PC-9 (cell line): ENCODE data around the gene AKIP1. TPM values are rescaled to one million over a fixed set of nuclear protein-coding genes. Genes with fewer than 3 reads are reported as not detected.
A peak's percentile ranks its signal among the peaks of the same experiment; 100 is the strongest.

Source experiments
- BruUV-seq: library from RNA; stranded (reverse); fragments of 400-500 nt; replicated peaks from 2 replicates; lab custom pipeline; 2021; lab: Mats Ljungman, UMichigan
- CTCF ChIA-PET: fragments of 300-600 bp; sonication (Branson Sonifier 250); formaldehyde crosslinking; loops from one replicate; lab custom pipeline; 2022; ENCODE audit warnings: antibody characterized with exemption; lab: Charles Lee
- POLR2A ChIA-PET: fragments of 300-600 bp; sonication (Branson Sonifier 250); formaldehyde crosslinking; loops from one replicate; lab custom pipeline; 2022; ENCODE audit warnings: antibody characterized with exemption; ENCODE audit not compliant: unreplicated experiment; lab: Charles Lee
- DNase-seq, 2 experiments: peaks; one replicate each; pipeline versions ENCODE4 v3.0.0 to v3.0.0-alpha.2; 2015 to 2022; ENCODE audit warnings: mixed read lengths in 1 of 2
- H2AFZ ChIP-seq: fragments of 200-600 bp; sonication (generic); 2 replicates; pipeline ENCODE4 v1.8.1; 2017; ENCODE audit warnings: antibody characterized with exemption
- H3F3A ChIP-seq: fragments of 200-600 bp; sonication (generic); 2 replicates; pipeline ENCODE4 v1.8.1; 2017; ENCODE audit warnings: antibody characterized with exemption, mild to moderate bottlenecking, low read depth; ENCODE audit not compliant: insufficient read depth
- H3K27ac ChIP-seq: fragments of 200-600 bp; sonication (generic); 2 replicates; pipeline ENCODE4 v1.6.1; 2016; ENCODE audit warnings: mixed run types
- H3K27me3 ChIP-seq: fragments of 200-600 bp; sonication (generic); 2 replicates; pipeline ENCODE4 v1.6.1; 2016; ENCODE audit warnings: low read depth, mixed run types; ENCODE audit not compliant: insufficient read depth
- H3K36me3 ChIP-seq: fragments of 200-600 bp; sonication (generic); 2 replicates; pipeline ENCODE4 v1.6.1; 2016; ENCODE audit warnings: low read depth, mixed run types
- H3K4me1 ChIP-seq: fragments of 200-600 bp; sonication (generic); replicated peaks from 2 replicates; pipeline ENCODE4 v1.6.1; 2016; ENCODE audit warnings: mixed run types; ENCODE audit not compliant: insufficient read depth
- H3K4me2 ChIP-seq: fragments of 200-600 bp; sonication (generic); 2 replicates; pipeline ENCODE4 v1.6.1; 2017; ENCODE audit warnings: mixed run types
- H3K4me3 ChIP-seq: fragments of 200-600 bp; sonication (generic); 2 replicates; pipeline ENCODE4 v1.6.1; 2016; ENCODE audit warnings: mixed run types
- H3K79me2 ChIP-seq: fragments of 200-600 bp; sonication (generic); 2 replicates; pipeline ENCODE4 v1.6.1; 2017; ENCODE audit warnings: low read depth, mixed run types
- H3K9me2 ChIP-seq: fragments of 200-600 bp; sonication (generic); 2 replicates; pipeline ENCODE4 v1.8.1; 2017; ENCODE audit warnings: mild to moderate bottlenecking; ENCODE audit not compliant: insufficient read depth
- H3K9me3 ChIP-seq: fragments of 200-600 bp; sonication (generic); 2 replicates; pipeline ENCODE4 v1.8.1; 2016; ENCODE audit warnings: low read depth; ENCODE audit not compliant: insufficient read depth
- H4K20me1 ChIP-seq: fragments of 200-600 bp; sonication (generic); 2 replicates; pipeline ENCODE4 v1.8.1; 2017; ENCODE audit not compliant: insufficient read depth
- EZH2 ChIP-seq: fragments of 200-600 bp; sonication (generic); IDR thresholded peaks from 2 replicates; pipeline ENCODE4 v1.8.0; 2017; ENCODE audit warnings: antibody characterized with exemption, low read depth
- intact Hi-C: fragments of 100-400 bp; cut with micrococcal nuclease; formaldehyde crosslinking; loops from one replicate; pipeline ENCODE4 v1.10.0; 2022; ENCODE audit not compliant: unreplicated experiment
- total RNA-seq: library from RNA; stranded (reverse); gene quantifications from 2 replicates; pipeline ENCODE4 v1.2.3, GENCODE V29; 2021
- TF ChIP-seq, protein P1 (sequence below): fragments of 200-600 bp; sonication (generic); conservative IDR thresholded peaks from 2 replicates; pipeline ENCODE4 v1.6.1; 2017; ENCODE audit warnings: mixed run types, antibody characterized with exemption, mild to moderate bottlenecking, moderate library complexity

Gene AKIP1
- total RNA-seq, 1 experiment from 2014 or later = 17.7 TPM

DNA sequence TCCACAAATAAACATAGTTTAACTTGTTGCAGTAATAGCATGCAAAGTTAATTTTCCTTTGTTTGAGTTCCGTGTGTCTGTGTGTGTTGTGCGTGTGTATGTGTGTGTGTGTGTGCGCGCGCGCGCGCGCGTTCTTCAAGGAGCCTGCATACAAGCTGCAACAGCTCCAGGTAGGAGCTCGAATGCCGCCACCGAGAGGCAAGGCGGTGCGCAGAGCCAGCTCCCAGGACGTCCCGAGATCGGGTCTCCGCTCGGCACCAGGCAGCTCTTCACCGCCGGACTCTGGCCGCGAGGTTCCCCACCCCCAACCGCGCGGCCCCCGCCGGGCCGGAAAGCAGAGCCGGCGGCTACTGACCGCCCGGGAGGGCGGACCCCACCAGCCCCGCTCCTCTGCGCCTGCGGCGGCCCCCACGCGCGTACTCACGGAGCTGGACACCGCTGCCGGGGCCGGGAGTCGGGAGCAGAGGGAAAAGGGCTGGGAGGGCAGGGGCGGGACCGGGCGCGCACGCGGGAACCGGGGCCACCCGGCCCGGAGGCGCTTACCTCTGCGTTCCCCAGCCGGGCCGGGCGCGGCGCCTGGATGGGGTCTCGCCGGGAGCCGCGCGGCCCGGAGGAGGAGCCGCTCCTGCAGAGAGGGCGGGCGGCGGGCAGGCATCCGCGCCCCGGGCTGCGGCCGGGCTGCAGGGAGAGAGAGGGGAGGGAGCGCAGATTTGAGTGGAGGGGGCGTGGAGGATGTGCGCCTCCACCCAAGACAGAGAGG lies 40.4 kb upstream of the AKIP1 start:
- peaks cover 6% of the 10 kb centered on the region; the same call in 1 of the 2 replicates for H3K79me2 ChIP-seq
- BruUV-seq = TSS peak; percentile 40
- DNase-seq = peak; percentile 41 to 53

DNA sequence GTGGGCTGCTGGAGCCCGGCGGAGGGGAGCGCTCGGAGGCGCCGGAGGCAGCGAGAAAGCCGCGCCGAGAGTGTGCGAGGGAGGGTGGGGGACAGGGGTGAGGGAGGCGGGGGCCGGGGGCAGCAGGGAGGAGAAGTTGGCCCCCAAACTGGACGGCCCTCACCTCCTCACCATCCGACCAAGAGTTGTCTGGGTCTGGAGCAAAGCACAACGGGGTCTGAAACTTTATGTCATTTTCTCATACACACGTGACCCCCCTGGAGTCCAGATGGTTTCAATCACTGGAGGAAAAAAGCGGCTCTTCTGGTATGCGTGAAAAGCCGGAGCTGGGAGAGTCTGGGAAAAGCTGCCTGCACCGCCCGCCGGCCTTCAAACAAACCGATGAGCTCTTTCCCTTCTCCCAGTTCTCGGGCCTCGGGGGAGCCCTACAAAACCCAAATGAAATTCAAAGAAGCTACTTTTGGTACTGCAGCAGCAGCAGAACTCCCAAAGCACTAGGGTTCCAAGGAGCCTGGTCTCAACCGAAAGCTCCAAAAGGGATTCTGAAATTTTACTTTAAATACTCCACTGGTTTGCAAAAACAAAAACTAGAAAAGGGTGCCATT lies 39.7 kb upstream of the AKIP1 start:
- Histone ChIP-seq H3K36me3 (no peaks in the 10 kb centered on the region), H3K9me3 (no peaks in the 10 kb centered on the region), H3F3A (peaks cover 21% of the 10 kb centered on the region; the same call in 1 of the 2 replicates), H3K4me3 (peak overlapping the region; percentile 60), H3K4me2 (peak overlapping the region; percentile 91), H3K27ac (no peak overlapping the region), H4K20me1 (no peaks in the 10 kb centered on the region), H3K9me2 (no peaks in the 10 kb centered on the region), H2AFZ (peak overlapping the region; percentile 72), H3K79me2 (0 out of 2 replicates have a peak, but pooled peaks cover 4% of the 10 kb centered on the region), H3K27me3 (no peaks in the 10 kb centered on the region), H3K4me1 (peaks cover 44% of the 10 kb centered on the region)
- no TSS peak for BruUV-seq
- TF ChIP-seq, protein P1, sequence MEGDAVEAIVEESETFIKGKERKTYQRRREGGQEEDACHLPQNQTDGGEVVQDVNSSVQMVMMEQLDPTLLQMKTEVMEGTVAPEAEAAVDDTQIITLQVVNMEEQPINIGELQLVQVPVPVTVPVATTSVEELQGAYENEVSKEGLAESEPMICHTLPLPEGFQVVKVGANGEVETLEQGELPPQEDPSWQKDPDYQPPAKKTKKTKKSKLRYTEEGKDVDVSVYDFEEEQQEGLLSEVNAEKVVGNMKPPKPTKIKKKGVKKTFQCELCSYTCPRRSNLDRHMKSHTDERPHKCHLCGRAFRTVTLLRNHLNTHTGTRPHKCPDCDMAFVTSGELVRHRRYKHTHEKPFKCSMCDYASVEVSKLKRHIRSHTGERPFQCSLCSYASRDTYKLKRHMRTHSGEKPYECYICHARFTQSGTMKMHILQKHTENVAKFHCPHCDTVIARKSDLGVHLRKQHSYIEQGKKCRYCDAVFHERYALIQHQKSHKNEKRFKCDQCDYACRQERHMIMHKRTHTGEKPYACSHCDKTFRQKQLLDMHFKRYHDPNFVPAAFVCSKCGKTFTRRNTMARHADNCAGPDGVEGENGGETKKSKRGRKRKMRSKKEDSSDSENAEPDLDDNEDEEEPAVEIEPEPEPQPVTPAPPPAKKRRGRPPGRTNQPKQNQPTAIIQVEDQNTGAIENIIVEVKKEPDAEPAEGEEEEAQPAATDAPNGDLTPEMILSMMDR = no peak
- TF ChIP-seq EZH2 = no peak
- intact Hi-C loops = loop anchor here (1.0 to 5.0 kb wide), 3 partner anchors 36 to 182 kb away; no protein-coding TSS in a partner anchor
- POLR2A ChIA-PET = interaction anchor here (0.6 to 0.7 kb wide), 2 partner anchors 154 to 189 kb away, joined by 4 to 6 read pairs; partner anchors contain the start of genes RPL27A and TRIM66
- CTCF ChIA-PET = interaction anchor here (0.6 kb wide), 1 partner anchor 40 kb away, joined by 3 read pairs; the partner anchor contains the start of gene AKIP1
- peak; percentile 20 to 36 for DNase-seq

More for the DNA sequence above, 40.4 kb upstream of the AKIP1 start:
- peak overlapping the region; percentile 60 for H3K4me3 ChIP-seq
- H3K4me1 ChIP-seq = peaks cover 45% of the 10 kb centered on the region
- peak overlapping the region; percentile 91 for H3K4me2 ChIP-seq
- ChIA-PET CTCF (interaction anchor here (0.6 kb wide), 3 partner anchors 34 to 58 kb away, joined by 3 to 8 read pairs (median 6); partner anchors contain the start of gene AKIP1), POLR2A (interaction anchor here (0.5 to 0.7 kb wide), 3 partner anchors 34 to 1252 kb away, joined by 3 to 21 read pairs (median 4); no protein-coding TSS in a partner anchor)
- peaks cover 21% of the 10 kb centered on the region; the same call in 1 of the 2 replicates for H3F3A ChIP-seq
- no peaks in the 10 kb centered on the region for H3K9me2 ChIP-seq
- intact Hi-C loops = loop anchor here (1.0 to 5.0 kb wide), 3 partner anchors 37 to 182 kb away; no protein-coding TSS in a partner anchor
- H2AFZ ChIP-seq = peak overlapping the region; percentile 72
- H4K20me1 ChIP-seq = no peaks in the 10 kb centered on the region
- no peaks in the 10 kb centered on the region for H3K36me3 ChIP-seq
- H3K27me3 ChIP-seq = no peaks in the 10 kb centered on the region
- TF ChIP-seq EZH2 = no peak
- TF ChIP-seq, protein P1 = no peak
- no peak overlapping the region for H3K27ac ChIP-seq
- H3K9me3 ChIP-seq = no peaks in the 10 kb centered on the region

DNA sequence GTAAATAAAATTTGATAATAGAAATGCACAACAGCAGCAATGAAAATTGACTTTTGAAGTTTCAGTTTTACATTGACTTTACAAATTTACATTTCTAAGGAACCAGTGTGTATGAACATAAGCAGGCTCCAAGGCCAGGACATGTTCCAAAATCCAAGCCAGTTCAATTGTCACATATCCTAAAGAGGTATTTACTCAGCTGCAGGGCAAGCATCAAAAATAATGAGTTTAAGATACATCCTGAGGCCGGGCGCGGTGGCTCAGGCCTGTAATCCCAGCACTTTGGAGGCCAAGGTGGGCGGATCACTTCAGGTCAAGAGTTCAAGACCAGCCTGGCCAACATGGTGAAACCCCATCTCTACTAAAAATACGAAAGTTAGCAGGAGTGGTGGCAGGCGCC lies 39.0 kb upstream of the AKIP1 start:
- TF ChIP-seq, protein P1 = no peak
- no peak for TF ChIP-seq EZH2
- Histone ChIP-seq H4K20me1 (no peaks in the 10 kb centered on the region), H3K4me3 (no peak overlapping the region; the same call in 1 of the 2 replicates), H3K36me3 (no peaks in the 10 kb centered on the region), H3K27me3 (no peaks in the 10 kb centered on the region), H3K9me2 (no peaks in the 10 kb centered on the region), H3K4me2 (peak overlapping the region; percentile 91), H3K9me3 (no peaks in the 10 kb centered on the region), H3F3A (peaks cover 21% of the 10 kb centered on the region; the same call in 1 of the 2 replicates), H3K4me1 (peaks cover 37% of the 10 kb centered on the region), H2AFZ (no peak overlapping the region), H3K27ac (no peak overlapping the region), H3K79me2 (no peaks in the 10 kb centered on the region)
- no TSS peak for BruUV-seq
- intact Hi-C loops = loop anchor here (1.0 to 5.0 kb wide), 3 partner anchors 35 to 183 kb away; no protein-coding TSS in a partner anchor
- CTCF ChIA-PET = no interaction called here
- no peak for DNase-seq
- POLR2A ChIA-PET = interaction anchor here (0.6 kb wide), 1 partner anchor 154 kb away, joined by 4 read pairs; no protein-coding TSS in a partner anchor
